ENCODE data around the gene ZNF236.

The ZNF236 gene

GRCh38 chr18:77019641-77020040 lies 197.3 kb downstream of the ZNF236 start:
- no peak for DNase-seq (ENCODE audit: low read depth in 2 of 3, low spot score in 2 of 3)
